Left ventricle myocardium inferior (tissue), 1 donor: ENCODE data around the gene DCC. TPM values are rescaled to one million over a fixed set of nuclear protein-coding genes. Genes with fewer than 3 reads are reported as not detected.

Experiments
- DNase-seq: peaks from one replicate; pipeline ENCODE4 v3.0.0-alpha.2; 2020
- H3K27ac ChIP-seq: fragments of 200-600 bp; replicated peaks from 2 replicates; pipeline ENCODE4 v1.8.0; 2021
- H3K27me3 ChIP-seq: fragments of 200-600 bp; 2 replicates; pipeline ENCODE4 v1.8.0; 2021; ENCODE audit warnings: low read depth
- H3K36me3 ChIP-seq: fragments of 200-600 bp; 2 replicates; pipeline ENCODE4 v1.8.0; 2021
- H3K4me1 ChIP-seq: fragments of 200-600 bp; 2 replicates; pipeline ENCODE4 v1.8.0; 2021
- H3K4me3 ChIP-seq: fragments of 200-600 bp; 2 replicates; pipeline ENCODE4 v1.8.0; 2021; ENCODE audit warnings: mild to moderate bottlenecking, moderate library complexity
- H3K9me3 ChIP-seq: fragments of 200-600 bp; replicated peaks from 2 replicates; pipeline ENCODE4 v1.8.0; 2021
- CTCF ChIP-seq: fragments of 200-600 bp; IDR thresholded peaks from 2 replicates; pipeline ENCODE4 v1.8.0; 2021; ENCODE audit warnings: antibody characterized with exemption, mild to moderate bottlenecking, borderline replicate concordance
- intact Hi-C: fragments of 100-400 bp; cut with micrococcal nuclease; formaldehyde crosslinking; loops from one replicate; pipeline ENCODE4 v1.11.0; 2022
- total RNA-seq: library from RNA; stranded (reverse); fragmentation: NEBNext Ultra II Directional; extraction: Animal tissue kit (Norgen Biotek cat#: 25700); gene quantifications from one replicate; pipeline ENCODE4 v1.2.1, GENCODE V29; 2021
- donor health status: DM: no; HTN: yes; CAD: no; lungs with severe emphysema.

Gene DCC
- total RNA-seq, 1 donor from 2014 or later = not detected

DNA sequence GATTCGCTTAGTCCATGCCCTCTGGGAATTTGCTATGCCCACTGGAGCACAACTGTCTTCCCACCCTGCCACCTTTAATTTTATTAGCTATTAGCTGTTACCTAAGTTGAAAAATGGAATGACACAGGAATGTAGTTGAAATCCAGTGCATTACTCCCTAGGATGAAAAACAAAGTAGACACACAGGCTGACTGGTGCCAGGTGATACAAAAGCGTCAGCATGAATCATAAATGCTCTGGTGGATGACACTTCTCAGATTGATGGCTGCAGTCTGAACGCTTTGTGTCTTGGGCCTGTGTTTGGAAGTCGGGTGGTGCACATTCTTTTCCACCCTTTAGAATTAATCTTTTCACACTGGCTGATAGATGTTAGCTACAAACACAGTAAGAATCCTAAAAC lies 802.0 kb downstream of the DCC start:
- Histone ChIP-seq H3K9me3 (peaks cover 8% of the 10 kb centered on the region), H3K4me1 (no peaks in the 10 kb centered on the region), H3K27me3 (no peaks in the 10 kb centered on the region), H3K36me3 (no peaks in the 10 kb centered on the region), H3K27ac (no peak overlapping the region), H3K4me3 (no peak overlapping the region)
- intact Hi-C loops = no loop called here
- TF ChIP-seq CTCF = no peak
- DNase-seq = no peak

DNA sequence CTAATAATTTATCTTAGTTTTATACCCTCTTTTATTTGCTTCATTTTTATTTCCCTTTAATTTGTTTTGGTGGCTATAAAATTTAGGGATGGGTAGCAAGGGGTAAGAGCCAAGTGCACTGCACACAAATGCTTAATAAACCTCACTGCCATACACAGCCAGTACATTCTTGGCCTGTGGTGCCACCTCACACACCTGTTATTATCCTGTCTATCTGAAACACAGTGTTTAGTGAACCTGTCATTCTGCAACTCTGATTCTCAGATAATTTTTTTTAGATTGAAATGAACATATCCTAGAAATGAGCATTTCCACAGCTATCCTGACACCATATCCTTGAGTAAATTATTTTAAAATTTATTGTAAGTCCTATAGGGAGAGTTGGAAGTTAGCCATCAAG lies 807.5 kb downstream of the DCC start:
- no peak for DNase-seq
- Histone ChIP-seq H3K4me1 (no peaks in the 10 kb centered on the region), H3K4me3 (no peak overlapping the region), H3K27ac (no peak overlapping the region), H3K27me3 (no peaks in the 10 kb centered on the region), H3K36me3 (no peaks in the 10 kb centered on the region), H3K9me3 (no peaks in the 10 kb centered on the region)
- intact Hi-C loops = no loop called here
- no peak for TF ChIP-seq CTCF

- no peak for TF ChIP-seq CTCF
- intact Hi-C loops = no loop called here
- no peak for DNase-seq
- Histone ChIP-seq H3K4me1 (no peaks in the 10 kb centered on the region), H3K4me3 (no peak overlapping the region), H3K36me3 (no peaks in the 10 kb centered on the region), H3K9me3 (no peaks in the 10 kb centered on the region), H3K27me3 (no peaks in the 10 kb centered on the region), H3K27ac (no peak overlapping the region)
Measured at GRCh38 chr18:53148123-53148522, 808.1 kb downstream of the DCC start.

DNA sequence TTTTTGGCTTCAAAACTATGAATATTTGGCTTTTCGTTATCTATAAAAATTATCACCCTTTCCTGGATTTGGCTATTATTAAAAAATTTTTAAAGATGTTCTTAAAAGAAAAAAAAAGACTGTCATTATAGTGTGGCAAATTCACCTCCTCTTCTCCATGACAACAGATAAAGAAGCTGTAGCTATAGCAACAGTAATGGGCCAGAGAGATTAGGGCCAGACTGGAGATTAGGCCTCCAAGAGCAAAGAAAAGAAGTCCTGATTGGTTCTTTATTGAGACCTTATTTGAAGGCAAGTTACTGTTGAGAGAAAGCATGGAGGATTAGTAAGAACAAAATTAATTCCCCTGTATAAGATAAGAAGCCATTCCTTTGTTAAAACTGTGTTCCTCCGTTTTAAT lies 812.5 kb downstream of the DCC start:
- intact Hi-C loops = no loop called here
- DNase-seq = no peak
- H3K36me3 ChIP-seq = no peaks in the 10 kb centered on the region
- H3K9me3 ChIP-seq = no peaks in the 10 kb centered on the region
- H3K4me1 ChIP-seq = no peaks in the 10 kb centered on the region
- no peak overlapping the region for H3K27ac ChIP-seq
- TF ChIP-seq CTCF = no peak
- no peaks in the 10 kb centered on the region for H3K27me3 ChIP-seq
- H3K4me3 ChIP-seq = no peak overlapping the region

DNA sequence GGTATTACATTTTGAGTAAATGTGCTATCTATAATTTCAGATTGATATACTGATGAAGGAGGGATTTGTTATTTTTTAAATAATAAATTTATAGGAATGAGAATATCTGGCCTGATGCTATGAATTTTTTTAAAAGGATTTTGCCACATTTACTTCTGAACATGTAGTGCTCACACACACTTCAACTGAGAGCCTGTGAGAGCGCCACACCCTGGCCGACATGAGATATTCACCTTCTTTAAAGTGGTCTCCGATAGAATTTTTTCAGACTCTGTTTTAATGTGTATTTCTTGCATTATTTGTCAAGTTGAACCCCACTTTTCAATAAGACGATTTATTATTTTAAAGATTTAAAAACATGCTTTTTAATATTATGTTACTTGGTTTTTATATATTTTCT lies 813.3 kb downstream of the DCC start:
- no peak overlapping the region for H3K27ac ChIP-seq
- H3K4me1 ChIP-seq = no peaks in the 10 kb centered on the region
- intact Hi-C loops = no loop called here
- H3K27me3 ChIP-seq = no peaks in the 10 kb centered on the region
- no peak overlapping the region for H3K4me3 ChIP-seq
- no peak for DNase-seq
- TF ChIP-seq CTCF = peak; percentile 16
- H3K36me3 ChIP-seq = no peaks in the 10 kb centered on the region
- no peaks in the 10 kb centered on the region for H3K9me3 ChIP-seq

DNA sequence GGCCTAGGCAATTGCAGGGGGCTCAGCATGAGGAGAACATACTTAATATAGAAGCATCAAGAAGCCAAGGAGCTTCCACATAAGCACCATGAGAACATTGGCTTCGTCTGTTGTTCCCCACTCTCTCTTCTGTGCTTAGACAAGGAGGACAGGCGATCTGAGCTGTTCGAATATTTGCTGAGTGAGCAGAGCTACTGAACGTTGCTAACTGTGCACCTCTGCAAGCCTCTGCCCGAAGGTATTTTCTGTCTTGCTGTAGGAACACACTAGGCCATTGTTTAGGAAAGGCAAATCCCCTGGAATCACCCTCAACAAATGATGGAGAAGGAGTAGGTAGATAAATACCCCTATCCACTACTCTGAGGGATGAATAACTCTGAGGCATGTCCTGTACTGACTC lies 813.8 kb downstream of the DCC start:
- Histone ChIP-seq H3K27ac (no peak overlapping the region), H3K27me3 (no peaks in the 10 kb centered on the region), H3K4me3 (no peak overlapping the region), H3K36me3 (no peaks in the 10 kb centered on the region), H3K4me1 (no peaks in the 10 kb centered on the region), H3K9me3 (no peaks in the 10 kb centered on the region)
- TF ChIP-seq CTCF = no peak
- DNase-seq = no peak
- intact Hi-C loops = no loop called here
